Measurements from ENCODE around the gene CDK9.
"Not testable (repeated sequence)": the region's sequence is repeated elsewhere in the genome, so short reads cannot be mapped to it uniquely, and the experiment has no call there.

Gene CDK9

GRCh38 chr9:127814619-127815511 lies 29.0 kb downstream of the CDK9 start:
- in situ Hi-C loops (cut with MboI; ENCODE audit: low pct_unique_long_range_greater_than_20kb, low sequenced_read_pairs) = no loop called here
- no peak for DNase-seq

GRCh38 chr9:127815512-127816361 lies 29.9 kb downstream of the CDK9 start:
- DNase-seq = no peak
- in situ Hi-C loops (cut with MboI; ENCODE audit: low pct_unique_long_range_greater_than_20kb, low sequenced_read_pairs) = no loop called here

GRCh38 chr9:127816362-127816725 lies 30.5 kb downstream of the CDK9 start:
- in situ Hi-C loops (cut with MboI; ENCODE audit: low pct_unique_long_range_greater_than_20kb, low sequenced_read_pairs) = no loop called here
- no peak for DNase-seq

- in situ Hi-C loops (cut with MboI; ENCODE audit: low pct_unique_long_range_greater_than_20kb, low sequenced_read_pairs) = no loop called here
- DNase-seq = no peak
These were observed 30.9 kb downstream of the CDK9 start for GRCh38 chr9:127816728-127817127.

GRCh38 chr9:127817881-127818434 lies 32.1 kb downstream of the CDK9 start:
- no peak for DNase-seq
- in situ Hi-C loops (cut with MboI; ENCODE audit: low pct_unique_long_range_greater_than_20kb, low sequenced_read_pairs) = no loop called here

- in situ Hi-C loops (cut with MboI; ENCODE audit: low pct_unique_long_range_greater_than_20kb, low sequenced_read_pairs) = no loop called here
These were observed 32.7 kb downstream of the CDK9 start for GRCh38 chr9:127818574-127818973.

GRCh38 chr9:127822108-127822507 lies 36.3 kb downstream of the CDK9 start:
- in situ Hi-C loops (cut with MboI; ENCODE audit: low pct_unique_long_range_greater_than_20kb, low sequenced_read_pairs) = no loop called here
- DNase-seq = no peak

More at GRCh38 chr9:127818574-127818973, 32.7 kb downstream of the CDK9 start:
- DNase-seq = no peak

GRCh38 chr9:127825319-127826051 lies 39.7 kb downstream of the CDK9 start:
- no peak for DNase-seq
- in situ Hi-C loops (cut with MboI; ENCODE audit: low pct_unique_long_range_greater_than_20kb, low sequenced_read_pairs) = no loop called here

- in situ Hi-C loops (cut with MboI; ENCODE audit: low pct_unique_long_range_greater_than_20kb, low sequenced_read_pairs) = no loop called here
These were observed 40.5 kb downstream of the CDK9 start for GRCh38 chr9:127826253-127826913.

GRCh38 chr9:127828262-127829031 lies 42.6 kb downstream of the CDK9 start:
- no peak for DNase-seq
- in situ Hi-C loops (cut with MboI; ENCODE audit: low pct_unique_long_range_greater_than_20kb, low sequenced_read_pairs) = no loop called here

More at GRCh38 chr9:127826253-127826913, 40.5 kb downstream of the CDK9 start:
- no peak for DNase-seq

GRCh38 chr9:127829205-127829906 lies 43.5 kb downstream of the CDK9 start:
- in situ Hi-C loops (cut with MboI; ENCODE audit: low pct_unique_long_range_greater_than_20kb, low sequenced_read_pairs) = no loop called here
- no peak for DNase-seq

- DNase-seq = no peak
- in situ Hi-C loops (cut with MboI; ENCODE audit: low pct_unique_long_range_greater_than_20kb, low sequenced_read_pairs) = no loop called here
These were observed 46.4 kb downstream of the CDK9 start for GRCh38 chr9:127832248-127832647.

GRCh38 chr9:127833555-127833954 lies 47.7 kb downstream of the CDK9 start:
- in situ Hi-C loops (cut with MboI; ENCODE audit: low pct_unique_long_range_greater_than_20kb, low sequenced_read_pairs) = no loop called here
- DNase-seq = no peak

- DNase-seq = peak; percentile 87
These were observed 50.2 kb downstream of the CDK9 start for GRCh38 chr9:127835991-127836516.

GRCh38 chr9:127836561-127836960 lies 50.7 kb downstream of the CDK9 start:
- in situ Hi-C loops (cut with MboI; ENCODE audit: low pct_unique_long_range_greater_than_20kb, low sequenced_read_pairs); DNase-seq: not testable (repeated sequence)

More at GRCh38 chr9:127835991-127836516, 50.2 kb downstream of the CDK9 start:
- in situ Hi-C loops (cut with MboI; ENCODE audit: low pct_unique_long_range_greater_than_20kb, low sequenced_read_pairs) = no loop called here

GRCh38 chr9:127837346-127837745 lies 51.5 kb downstream of the CDK9 start:
- no peak for DNase-seq
- in situ Hi-C loops (cut with MboI; ENCODE audit: low pct_unique_long_range_greater_than_20kb, low sequenced_read_pairs) = no loop called here

Data from KBM-7 (cell line).